Kidney epithelial cell (primary cell): ENCODE results near the gene TUBGCP5. TPM values are rescaled to one million over a fixed set of nuclear protein-coding genes. Genes with fewer than 3 reads are reported as not detected.

Source experiments
- DNase-seq: peaks from one replicate; pipeline ENCODE4 v3.0.0-alpha.2; 2010; ENCODE audit warnings: low read depth
- H3K27me3 ChIP-seq: 2 replicates; pipeline ENCODE4 v1.6.0; 2011; ENCODE audit warnings: low read length; ENCODE audit not compliant: control insufficient read depth, insufficient read depth
- H3K36me3 ChIP-seq: 2 replicates; pipeline ENCODE4 v1.5.1; 2011; ENCODE audit warnings: low read length; ENCODE audit not compliant: control insufficient read depth, insufficient read depth
- H3K4me3 ChIP-seq: 2 replicates; pipeline ENCODE4 v1.5.1; 2011; ENCODE audit warnings: low read depth, mild to moderate bottlenecking, control low read depth, low read length
- total RNA-seq: library from RNA; depleted of rRNA; stranded (reverse); fragments of >200 nt; gene quantifications from 2 replicates; pipeline ENCODE4 v1.2.3, GENCODE V29; 2015
- TF ChIP-seq, protein P1 (sequence below): IDR thresholded peaks from 2 replicates; pipeline ENCODE4 v1.5.1; 2011; ENCODE audit warnings: mild to moderate bottlenecking, moderate library complexity, low read length, control low read depth, inconsistent platforms; ENCODE audit not compliant: insufficient read depth, poor library complexity, severe bottlenecking

The TUBGCP5 gene
- total RNA-seq, 1 donor from 2014 or later = 12.1 TPM

DNA sequence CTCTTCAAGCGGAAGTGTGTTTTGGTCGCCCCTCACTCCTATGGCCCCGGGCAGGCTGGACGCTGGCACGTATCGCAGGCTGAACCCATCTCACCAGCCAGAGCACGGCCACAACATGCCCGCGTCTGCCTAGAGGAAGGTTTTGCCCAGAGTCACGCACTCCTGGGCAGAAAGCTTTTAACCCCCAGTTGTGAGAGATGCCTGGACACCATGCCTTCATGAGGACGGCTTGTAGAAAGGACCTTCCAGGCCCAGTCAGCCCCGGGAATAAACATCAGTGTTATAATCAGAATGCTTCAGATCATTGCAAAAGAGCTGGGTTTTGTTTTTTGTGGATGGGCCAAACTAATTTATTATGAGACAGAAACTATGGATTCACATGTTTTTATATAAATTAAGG, 75.7 kb downstream of the TUBGCP5 start:
- TF ChIP-seq, protein P1, sequence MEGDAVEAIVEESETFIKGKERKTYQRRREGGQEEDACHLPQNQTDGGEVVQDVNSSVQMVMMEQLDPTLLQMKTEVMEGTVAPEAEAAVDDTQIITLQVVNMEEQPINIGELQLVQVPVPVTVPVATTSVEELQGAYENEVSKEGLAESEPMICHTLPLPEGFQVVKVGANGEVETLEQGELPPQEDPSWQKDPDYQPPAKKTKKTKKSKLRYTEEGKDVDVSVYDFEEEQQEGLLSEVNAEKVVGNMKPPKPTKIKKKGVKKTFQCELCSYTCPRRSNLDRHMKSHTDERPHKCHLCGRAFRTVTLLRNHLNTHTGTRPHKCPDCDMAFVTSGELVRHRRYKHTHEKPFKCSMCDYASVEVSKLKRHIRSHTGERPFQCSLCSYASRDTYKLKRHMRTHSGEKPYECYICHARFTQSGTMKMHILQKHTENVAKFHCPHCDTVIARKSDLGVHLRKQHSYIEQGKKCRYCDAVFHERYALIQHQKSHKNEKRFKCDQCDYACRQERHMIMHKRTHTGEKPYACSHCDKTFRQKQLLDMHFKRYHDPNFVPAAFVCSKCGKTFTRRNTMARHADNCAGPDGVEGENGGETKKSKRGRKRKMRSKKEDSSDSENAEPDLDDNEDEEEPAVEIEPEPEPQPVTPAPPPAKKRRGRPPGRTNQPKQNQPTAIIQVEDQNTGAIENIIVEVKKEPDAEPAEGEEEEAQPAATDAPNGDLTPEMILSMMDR = no peak
- Histone ChIP-seq H3K27me3 (no peaks in the 10 kb centered on the region), H3K4me3 (no peak overlapping the region), H3K36me3 (no peaks in the 10 kb centered on the region)
- no peak for DNase-seq

DNA sequence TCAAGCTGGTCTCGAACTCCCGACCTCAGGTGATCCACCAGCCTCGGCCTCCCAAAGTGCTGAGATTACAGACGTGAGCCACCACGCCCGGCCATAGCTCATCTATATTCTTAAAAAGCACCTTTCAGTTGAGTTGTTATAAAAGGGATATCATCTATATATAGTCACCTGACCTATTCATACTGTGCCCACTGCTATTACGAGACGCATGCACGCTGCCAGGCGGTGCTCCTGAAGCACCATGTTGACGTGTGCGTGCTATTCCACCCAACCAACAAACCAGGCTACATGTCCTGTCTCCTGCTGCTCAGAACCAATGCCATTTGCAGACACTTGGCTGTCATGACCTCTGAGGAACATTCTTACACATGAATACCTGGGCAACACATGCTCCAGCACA, 76.8 kb downstream of the TUBGCP5 start:
- Histone ChIP-seq H3K4me3 (no peak overlapping the region), H3K36me3 (no peaks in the 10 kb centered on the region), H3K27me3 (no peaks in the 10 kb centered on the region)
- no peak for DNase-seq
- TF ChIP-seq, protein P1 = no peak

DNA sequence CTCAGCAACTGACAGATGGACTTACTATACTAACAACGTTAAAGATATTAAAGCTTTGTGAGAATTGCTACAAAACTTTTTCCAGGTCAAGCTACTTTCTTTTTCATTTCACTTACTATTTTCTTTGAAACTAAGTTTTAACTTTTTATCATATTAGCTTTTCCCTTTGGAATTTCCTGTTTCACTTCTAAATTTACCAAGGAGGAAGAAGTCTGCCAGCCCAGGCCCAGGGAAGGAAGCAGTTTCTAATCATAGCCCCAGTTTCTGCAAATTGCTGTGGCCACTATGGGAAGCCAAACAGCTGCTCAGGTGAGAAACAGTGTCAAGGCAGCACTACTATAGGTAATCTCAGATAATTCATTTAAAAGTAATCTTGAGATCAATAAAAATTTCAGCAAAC, 77.6 kb downstream of the TUBGCP5 start:
- H3K4me3 ChIP-seq = no peak overlapping the region
- H3K36me3 ChIP-seq = no peaks in the 10 kb centered on the region
- TF ChIP-seq, protein P1 = no peak
- no peaks in the 10 kb centered on the region for H3K27me3 ChIP-seq
- no peak for DNase-seq

DNA sequence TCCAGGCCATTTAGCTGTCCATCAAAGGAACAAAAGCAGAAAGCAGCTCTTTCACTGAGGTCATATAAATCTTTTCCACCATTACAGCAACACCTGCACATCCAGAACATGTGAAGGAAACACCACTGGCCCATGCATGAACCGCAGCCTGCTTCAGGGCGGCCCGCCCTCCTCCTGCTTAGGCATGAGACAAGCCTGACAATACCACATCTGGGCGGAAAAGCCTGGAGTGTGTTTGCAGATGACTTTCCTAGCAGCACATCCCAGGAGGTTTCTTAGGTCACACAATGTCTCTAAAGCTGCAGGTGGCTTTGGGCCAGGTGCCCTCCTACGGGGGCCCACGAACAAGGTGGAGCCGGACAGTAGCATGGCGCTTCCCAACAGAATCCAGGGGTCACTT, 78.8 kb downstream of the TUBGCP5 start:
- DNase-seq = no peak
- Histone ChIP-seq H3K4me3 (no peak overlapping the region), H3K27me3 (no peaks in the 10 kb centered on the region), H3K36me3 (no peaks in the 10 kb centered on the region)
- TF ChIP-seq, protein P1 = no peak

DNA sequence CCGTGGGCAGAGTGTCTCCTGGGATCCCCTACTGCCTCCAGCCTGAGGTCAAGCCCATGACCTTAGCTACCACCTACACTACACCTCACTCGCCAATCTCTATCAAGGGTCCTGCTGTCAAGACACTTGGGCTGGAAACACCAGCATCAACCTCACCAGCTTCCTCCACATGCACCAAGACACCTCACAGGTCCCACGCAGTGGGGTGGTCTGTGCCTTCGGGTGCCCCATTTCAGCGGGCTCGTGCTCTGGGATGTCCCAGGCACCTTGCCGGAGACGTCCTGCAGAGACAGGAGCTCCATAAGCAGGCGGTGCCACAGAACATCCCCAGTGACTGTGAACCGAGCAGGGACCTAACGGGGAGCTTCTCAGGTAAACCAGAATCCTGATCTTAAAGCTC, 79.2 kb downstream of the TUBGCP5 start:
- TF ChIP-seq, protein P1 = no peak
- H3K4me3 ChIP-seq = no peak overlapping the region
- no peak for DNase-seq
- H3K27me3 ChIP-seq = no peaks in the 10 kb centered on the region
- H3K36me3 ChIP-seq = no peaks in the 10 kb centered on the region

DNA sequence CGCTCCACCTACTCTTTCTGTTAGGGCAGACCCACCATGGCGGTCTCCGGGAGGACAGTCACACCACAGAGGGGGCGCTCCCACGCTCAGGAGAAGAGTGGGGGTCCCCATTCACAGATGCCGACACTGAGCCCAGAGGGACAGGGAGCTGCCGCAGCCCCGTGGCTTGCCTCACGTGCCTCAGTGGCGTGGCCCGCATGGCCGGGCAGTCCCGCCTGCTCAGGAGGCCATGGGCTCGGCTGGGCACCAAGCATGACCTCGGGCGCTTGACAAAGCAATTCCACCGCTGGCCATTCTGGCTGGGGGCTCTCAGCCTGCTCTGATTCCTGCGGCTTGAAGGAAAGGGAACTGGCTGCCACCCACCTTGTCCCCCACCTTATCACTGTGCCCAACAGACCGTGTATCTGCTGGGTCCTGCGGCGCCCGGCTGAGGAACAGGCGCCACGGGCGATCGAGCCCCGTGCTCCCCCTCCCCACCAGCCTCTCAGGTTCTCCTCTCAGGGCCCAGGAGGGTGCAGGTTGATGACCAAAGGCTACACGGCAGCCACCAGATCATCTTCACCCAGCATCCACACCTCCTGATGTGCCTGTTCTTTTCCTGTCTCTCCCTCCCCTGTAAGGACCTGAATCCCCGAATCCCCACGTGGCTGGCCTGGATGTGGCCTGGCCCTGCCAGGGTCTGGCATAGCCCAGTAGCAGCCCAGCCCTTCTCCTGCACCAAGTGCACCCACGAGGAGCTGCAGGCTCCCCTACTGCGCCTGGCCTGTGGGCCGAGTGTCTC, 79.9 kb downstream of the TUBGCP5 start:
- no peak for DNase-seq
- Histone ChIP-seq H3K36me3 (no peaks in the 10 kb centered on the region), H3K4me3 (no peak overlapping the region), H3K27me3 (no peaks in the 10 kb centered on the region)
- TF ChIP-seq, protein P1 = no peak
